HG03571 (cell line): ENCODE measurements around the gene NAALADL1.

Experiments used
- ATAC-seq: cut with Tn5 transposase; IDR thresholded peaks from one replicate; pipeline ENCODE4 v1.9.1; 2021; ENCODE audit not compliant: unreplicated experiment

Gene NAALADL1

GRCh38 chr11:65058419-65059054 is at the start of gene NAALADL1:
Gene NAALADL1, minus strand, starts transcription at chr11:65058553. Its CDS starts 32 bp downstream, at chr11:65058521.
- ATAC-seq: no peak

- ATAC-seq: no peak
Observed at GRCh38 chr11:65107751-65108468, 49.6 kb upstream of the NAALADL1 start.

GRCh38 chr11:65107078-65107477 is 48.7 kb upstream of the NAALADL1 start:
- ATAC-seq: no peak

DNA sequence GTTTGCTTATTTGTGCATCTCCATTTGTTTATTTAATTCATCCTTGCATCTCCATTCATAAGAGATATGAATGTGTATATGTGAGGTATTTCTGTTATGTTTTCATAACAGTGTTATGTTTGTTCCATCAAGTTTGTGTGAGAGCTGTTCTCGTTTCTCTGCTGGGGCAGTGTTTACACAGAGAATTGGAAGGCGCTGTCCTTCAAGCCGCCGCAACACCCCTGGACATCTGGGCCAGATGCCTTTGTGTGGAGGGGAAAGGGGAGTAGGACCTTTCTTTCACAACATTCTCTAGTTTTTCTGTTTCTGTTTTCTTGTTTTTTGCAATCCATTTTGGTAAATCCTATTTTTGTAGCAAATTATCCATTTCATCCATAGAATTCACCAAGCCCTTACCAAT is 46.3 kb upstream of the NAALADL1 start:
- ATAC-seq: no peak

GRCh38 chr11:65103476-65103875 is 45.1 kb upstream of the NAALADL1 start:
- no peak for ATAC-seq

GRCh38 chr11:65102142-65103095 is 44.1 kb upstream of the NAALADL1 start:
- ATAC-seq: no peak

DNA sequence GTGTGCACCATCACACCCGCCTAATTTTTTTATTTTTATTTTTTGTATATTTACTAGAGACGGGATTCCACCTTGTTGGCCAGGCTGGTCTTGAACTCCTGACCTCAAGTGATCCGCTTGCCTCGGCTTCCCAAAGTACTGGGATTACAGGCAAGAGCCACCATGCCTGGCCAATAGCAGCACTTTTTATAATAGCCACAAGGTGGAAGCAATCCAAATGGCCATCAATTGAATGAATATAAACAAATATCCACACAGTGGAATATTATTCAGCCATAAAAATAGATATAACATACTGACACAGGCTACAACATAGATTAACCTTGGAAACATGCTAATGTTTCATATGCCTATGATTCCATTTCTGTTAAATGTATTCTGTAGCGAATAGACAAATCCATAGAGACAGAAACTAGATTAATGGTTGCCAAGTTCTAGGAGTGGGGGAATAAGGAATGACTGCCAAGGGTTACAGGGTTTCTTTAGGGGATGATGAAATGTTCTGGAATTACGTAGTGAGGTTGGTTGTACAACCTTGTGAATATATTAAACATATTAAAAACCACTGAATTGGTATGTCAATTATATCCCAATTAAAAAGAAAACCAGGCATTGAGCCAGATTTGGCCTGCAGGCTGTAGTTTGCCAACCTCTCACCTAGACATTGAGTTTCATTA is 42.5 kb upstream of the NAALADL1 start:
- ATAC-seq: no peak

GRCh38 chr11:65096926-65097325 is 38.6 kb upstream of the NAALADL1 start:
- no peak for ATAC-seq

- ATAC-seq: peak; percentile 75
Observed at GRCh38 chr11:65095974-65096806, 37.8 kb upstream of the NAALADL1 start, which contains the start of gene VPS51. Gene VPS51, plus strand, starts transcription at chr11:65096214. Its CDS starts 37 bp downstream, at chr11:65096251.

GRCh38 chr11:65095427-65095826 is 37.1 kb upstream of the NAALADL1 start:
- no peak for ATAC-seq

- ATAC-seq: no peak
Observed at GRCh38 chr11:65090628-65091027, 32.3 kb upstream of the NAALADL1 start.

- no peak for ATAC-seq
Observed at GRCh38 chr11:65089621-65090020, 31.3 kb upstream of the NAALADL1 start.

GRCh38 chr11:65087827-65088226 is 29.5 kb upstream of the NAALADL1 start:
- no peak for ATAC-seq

DNA sequence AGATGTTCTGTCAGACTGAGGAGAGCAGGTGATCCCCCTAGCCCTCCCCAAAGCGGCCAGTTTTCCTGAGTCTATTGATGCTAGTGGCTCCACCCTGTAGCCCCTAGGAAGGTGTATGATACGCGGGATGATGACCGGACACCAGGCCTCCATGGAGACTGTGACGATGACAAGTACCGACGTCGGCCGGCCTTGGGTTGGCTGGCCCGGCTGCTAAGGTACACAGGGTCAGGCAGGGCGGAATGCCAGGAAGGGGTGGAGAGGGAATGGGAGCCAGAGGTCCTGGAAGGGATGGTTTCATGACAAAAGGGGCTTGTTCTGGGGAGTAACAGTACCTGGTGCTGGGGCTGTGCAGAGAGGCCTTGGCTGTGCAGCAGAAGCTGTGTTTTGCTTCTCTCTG is 28.9 kb upstream of the NAALADL1 start:
- ATAC-seq: no peak

GRCh38 chr11:65086809-65087208 is 28.5 kb upstream of the NAALADL1 start:
- ATAC-seq: no peak

DNA sequence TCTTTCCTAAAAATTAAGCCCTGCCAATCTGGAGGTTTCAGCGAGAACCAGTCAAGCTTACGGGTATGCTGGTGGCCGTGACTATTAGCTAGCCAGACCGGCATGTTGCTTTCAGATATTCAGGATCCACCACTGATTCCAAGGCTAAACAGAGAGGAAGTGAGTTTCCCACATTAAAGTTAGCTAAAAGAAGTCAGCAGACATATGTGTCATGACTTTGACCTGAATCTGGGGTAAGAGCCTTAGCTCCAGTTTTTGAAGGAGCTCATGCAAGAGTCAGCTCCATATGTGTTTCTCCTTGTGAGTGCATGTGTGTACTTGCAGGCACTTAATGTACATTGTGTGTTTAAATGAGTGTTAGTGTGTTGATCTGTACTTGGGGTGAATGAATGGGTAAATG is 27.1 kb upstream of the NAALADL1 start:
- ATAC-seq: no peak

- no peak for ATAC-seq
Observed at GRCh38 chr11:65084598-65085375, 26.4 kb upstream of the NAALADL1 start.

DNA sequence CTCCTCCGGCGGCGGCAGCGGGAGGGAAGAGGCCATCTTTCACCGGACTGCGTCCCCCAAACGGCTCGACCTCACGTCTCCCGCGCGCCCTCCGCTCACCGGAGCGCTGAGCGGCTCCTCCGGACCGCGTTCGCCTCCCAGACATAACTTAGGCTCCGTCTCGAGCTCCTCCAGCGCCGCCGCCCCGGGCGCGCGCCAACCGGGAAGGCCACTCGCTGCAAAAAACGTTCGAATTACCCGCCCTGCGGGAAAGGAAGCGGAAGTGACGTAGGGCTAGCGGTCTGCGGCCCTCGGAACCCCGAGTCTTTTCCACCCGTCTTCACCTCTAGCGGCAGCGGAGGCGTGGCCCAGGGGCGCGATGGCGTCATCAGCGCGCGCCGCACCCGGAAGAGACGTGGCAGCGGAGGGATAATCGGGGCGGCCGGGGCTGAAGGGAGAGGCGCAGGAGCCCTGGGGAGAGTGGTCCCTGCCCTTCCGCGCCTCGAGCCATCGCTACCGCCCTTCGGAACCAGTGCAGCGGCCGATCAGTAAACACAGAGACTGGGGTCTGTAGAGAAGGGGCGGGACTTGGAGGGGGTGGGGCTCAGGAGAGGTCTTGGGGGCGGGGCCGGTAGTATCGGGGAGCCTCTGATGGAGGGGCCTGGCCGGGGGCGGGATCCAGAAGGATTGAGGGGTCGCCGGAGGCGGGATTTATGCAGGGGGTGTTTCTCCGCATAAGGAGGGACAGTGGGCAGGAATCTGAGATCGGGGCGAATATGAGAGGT is 25.7 kb upstream of the NAALADL1 start, which contains the start of the genes CDCA5 and ZFPL1:
TSS of gene CDCA5 (minus strand) at position 207 of the 764 bp plus-strand sequence. CDS start at position 145, 62 bp downstream.
TSS of gene ZFPL1 (plus strand) at position 389 of the 764 bp plus-strand sequence. CDS start 477 bp downstream, outside the sequence.
- ATAC-seq: peak; percentile 63
